HFF-Myc (cell line): ENCODE measurements around the gene IPO13.

Experiments
- DNase-seq: peaks from one replicate; pipeline ENCODE4 v3.0.0-alpha.2; 2011; ENCODE audit warnings: low read depth; ENCODE audit errors: extremely low read depth
- H3K4me3 ChIP-seq: replicated peaks from 2 replicates; pipeline ENCODE4 v1.5.1; 2011; ENCODE audit warnings: low read depth, mild to moderate bottlenecking, control low read depth, low read length
- TF ChIP-seq, protein P1 (sequence below): IDR thresholded peaks from 2 replicates; pipeline ENCODE4 v1.5.1; 2012; ENCODE audit warnings: mild to moderate bottlenecking, low read depth, low read length, control low read depth; ENCODE audit errors: missing control alignments

Gene IPO13

DNA sequence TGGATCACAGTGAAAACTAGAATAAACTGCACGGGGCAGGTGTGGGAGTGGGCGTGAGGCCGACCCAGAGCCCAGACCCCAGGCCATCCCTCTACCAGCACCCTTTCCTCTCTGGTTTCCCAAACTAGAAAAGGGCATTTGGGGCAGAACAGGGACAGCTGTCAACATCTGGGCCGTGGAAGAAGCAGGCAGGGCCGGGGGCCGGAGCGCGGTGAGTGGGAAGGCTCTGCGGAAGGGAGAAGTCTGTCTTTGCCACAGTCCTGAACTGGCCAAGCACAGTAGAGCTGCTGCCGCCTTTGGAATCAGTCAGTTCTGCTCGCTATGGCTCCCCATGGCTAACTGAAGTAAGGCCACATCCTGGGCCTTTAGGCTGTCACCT, 51.2 kb downstream of the IPO13 start:
- no peak for DNase-seq
- H3K4me3 ChIP-seq: no peak overlapping the region
- TF ChIP-seq, protein P1, sequence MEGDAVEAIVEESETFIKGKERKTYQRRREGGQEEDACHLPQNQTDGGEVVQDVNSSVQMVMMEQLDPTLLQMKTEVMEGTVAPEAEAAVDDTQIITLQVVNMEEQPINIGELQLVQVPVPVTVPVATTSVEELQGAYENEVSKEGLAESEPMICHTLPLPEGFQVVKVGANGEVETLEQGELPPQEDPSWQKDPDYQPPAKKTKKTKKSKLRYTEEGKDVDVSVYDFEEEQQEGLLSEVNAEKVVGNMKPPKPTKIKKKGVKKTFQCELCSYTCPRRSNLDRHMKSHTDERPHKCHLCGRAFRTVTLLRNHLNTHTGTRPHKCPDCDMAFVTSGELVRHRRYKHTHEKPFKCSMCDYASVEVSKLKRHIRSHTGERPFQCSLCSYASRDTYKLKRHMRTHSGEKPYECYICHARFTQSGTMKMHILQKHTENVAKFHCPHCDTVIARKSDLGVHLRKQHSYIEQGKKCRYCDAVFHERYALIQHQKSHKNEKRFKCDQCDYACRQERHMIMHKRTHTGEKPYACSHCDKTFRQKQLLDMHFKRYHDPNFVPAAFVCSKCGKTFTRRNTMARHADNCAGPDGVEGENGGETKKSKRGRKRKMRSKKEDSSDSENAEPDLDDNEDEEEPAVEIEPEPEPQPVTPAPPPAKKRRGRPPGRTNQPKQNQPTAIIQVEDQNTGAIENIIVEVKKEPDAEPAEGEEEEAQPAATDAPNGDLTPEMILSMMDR: no peak

DNA sequence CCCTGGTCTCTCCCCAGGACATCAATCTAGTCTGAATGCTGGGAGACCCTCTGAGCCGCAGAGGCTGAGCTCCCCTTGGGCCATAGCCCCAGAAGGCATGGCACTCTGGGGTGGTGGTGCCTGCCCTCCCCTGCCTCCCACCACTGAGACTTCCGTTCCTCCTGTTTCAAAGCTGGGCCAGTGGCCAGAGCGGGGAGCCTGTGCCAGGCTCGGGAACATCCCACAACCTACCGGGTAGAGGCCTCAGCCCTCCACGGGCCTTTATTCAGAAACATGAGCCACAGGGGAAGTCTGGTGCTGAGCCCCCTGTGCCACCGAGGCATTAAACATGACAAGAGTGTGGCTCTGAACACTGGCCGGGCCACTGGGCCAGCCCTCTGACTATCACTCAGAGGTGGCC, 52.7 kb downstream of the IPO13 start:
- TF ChIP-seq, protein P1: no peak
- no peak overlapping the region for H3K4me3 ChIP-seq
- no peak for DNase-seq

DNA sequence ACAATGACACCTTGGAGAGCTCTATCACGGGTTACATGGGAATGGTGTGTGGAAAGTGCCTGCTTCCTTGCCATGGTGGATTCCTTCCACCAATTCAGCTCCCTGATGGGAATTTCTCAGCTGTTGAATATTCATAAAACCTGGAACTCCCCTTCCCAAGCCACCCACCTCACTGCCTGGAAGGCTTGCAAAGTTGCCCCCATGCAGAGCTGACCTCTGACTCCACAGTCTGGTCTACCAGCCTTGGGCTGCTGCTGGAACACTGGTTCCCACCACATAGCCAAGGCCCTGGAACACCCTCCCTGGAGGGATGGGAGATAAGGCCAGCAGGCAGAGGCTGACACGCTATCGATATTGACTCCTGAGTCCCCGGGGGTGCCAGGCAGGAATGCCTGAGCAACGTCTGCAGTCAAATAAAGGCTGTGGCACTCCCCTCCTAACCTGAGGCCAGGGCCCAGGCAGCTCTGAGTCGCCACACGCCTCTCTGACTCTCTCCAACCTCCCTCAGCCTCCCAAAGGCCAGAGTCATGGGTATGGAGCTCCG, 53.4 kb downstream of the IPO13 start:
- TF ChIP-seq, protein P1: no peak
- no peak for DNase-seq
- H3K4me3 ChIP-seq: no peak overlapping the region

DNA sequence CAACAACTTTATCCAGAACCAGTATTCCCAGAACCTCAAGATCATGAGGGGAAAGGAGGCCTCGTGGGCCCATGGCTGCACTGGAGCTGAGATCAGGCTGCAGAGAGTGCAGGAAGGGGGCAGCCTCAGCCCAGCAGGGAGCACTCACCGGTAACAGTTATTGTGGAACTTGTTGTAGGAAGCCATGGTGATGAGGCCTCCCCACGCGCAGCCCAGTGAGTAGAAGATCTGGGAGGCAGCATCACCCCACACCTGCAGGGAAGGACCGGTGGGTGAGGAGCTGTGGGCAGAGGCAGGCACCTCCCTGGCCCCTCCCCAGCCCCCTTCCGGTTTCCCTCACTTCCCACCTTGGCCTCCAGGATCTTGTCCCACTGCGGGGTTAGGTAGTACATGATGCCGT, 55.4 kb downstream of the IPO13 start:
- TF ChIP-seq, protein P1: no peak
- no peak overlapping the region for H3K4me3 ChIP-seq
- DNase-seq: no peak

DNA sequence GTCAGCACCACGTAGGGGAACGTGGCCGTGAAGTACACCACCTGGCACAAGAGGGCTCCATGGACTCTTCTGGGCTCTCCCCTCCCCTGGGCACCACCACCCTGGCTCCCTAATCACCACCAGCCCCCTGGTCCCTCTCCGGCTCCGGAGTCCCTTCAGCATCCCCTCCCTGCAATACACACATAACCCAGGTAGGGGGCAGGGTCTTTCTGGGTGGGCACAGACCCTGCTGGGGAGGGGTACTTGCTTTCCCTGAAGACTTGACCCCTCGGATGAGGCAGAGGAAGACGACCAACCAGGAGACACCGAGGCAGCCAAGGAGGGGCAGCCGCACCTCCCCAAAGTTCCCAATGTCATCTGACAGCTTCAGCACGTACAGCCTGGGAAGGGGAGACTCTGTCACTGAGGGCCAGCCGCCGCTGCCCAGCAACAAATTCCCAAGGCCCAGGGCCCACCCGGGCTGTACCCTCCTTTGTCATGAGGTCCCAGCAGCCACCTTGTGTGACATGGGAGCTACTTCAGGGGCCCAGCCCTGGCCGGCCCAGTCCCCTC, 55.9 kb downstream of the IPO13 start:
- TF ChIP-seq, protein P1: peak; percentile 36
- no peak for DNase-seq
- no peak overlapping the region for H3K4me3 ChIP-seq

DNA sequence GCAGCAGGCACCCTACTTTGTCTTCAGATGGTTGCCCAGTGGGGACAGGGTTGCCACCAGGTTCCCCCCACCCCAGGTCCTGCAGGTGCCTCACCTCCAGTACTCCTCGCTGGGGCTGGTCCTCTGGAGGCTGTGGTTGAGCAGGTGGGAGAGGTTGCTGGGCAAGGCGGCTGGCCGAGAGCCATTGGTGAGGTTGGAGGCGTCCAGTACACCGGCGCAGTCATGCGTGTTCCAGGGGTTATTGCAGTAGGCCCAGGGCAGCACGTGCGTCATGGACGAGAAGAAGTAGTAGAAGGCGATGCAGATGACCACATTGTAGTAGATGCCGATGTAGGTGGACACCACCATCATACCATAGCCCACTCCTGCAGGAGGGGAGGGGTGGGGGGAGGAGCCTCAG, 61.5 kb downstream of the IPO13 start:
- H3K4me3 ChIP-seq: no peak overlapping the region
- TF ChIP-seq, protein P1: no peak
- no peak for DNase-seq

DNA sequence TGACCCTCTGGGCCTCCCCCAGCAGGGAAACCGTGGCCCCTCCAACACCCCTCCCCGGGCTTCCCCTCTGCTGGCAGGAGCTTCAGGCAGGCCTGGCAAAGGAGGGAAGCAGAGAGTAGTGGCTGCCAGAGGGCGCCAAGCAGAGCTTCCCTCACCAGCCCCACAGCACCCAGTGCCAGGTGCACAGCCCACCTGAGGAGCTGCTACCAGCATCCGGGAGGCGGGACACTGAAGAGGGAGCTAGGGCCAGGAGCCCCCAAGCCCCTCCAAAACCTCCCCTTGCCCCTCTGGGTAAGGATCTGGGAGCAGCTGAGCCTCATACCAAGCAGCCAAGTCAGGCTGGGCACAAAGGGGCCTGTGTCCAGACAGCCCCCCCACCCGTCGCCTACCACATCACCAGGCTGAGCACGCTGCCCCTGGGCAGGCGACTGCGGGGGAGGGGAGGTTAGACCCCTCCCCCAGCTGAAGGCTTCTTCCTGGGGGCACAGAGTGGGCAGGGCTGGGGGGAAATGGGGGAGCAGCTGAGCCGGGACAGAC, 64.3 kb downstream of the IPO13 start:
- no peak for DNase-seq

More for the DNA sequence above, 64.3 kb downstream of the IPO13 start:
- TF ChIP-seq, protein P1: no peak
- H3K4me3 ChIP-seq: no peak overlapping the region
